OCI-LY7 (cell line): Measurements from ENCODE around the gene NAV2. TPM values are rescaled to one million over a fixed set of nuclear protein-coding genes. Genes with fewer than 3 reads are reported as not detected.

Source experiments
- BruUV-seq: library from RNA; stranded (reverse); fragments of 400-500 nt; replicated peaks from 2 replicates; lab custom pipeline; 2021; lab: Mats Ljungman, UMichigan
- CTCF ChIA-PET: fragments of 300-600 bp; sonication (Branson Sonifier 250); formaldehyde crosslinking; loops from one replicate; lab custom pipeline; 2022; ENCODE audit warnings: antibody characterized with exemption; ENCODE audit not compliant: unreplicated experiment; lab: Charles Lee
- POLR2A ChIA-PET: fragments of 300-600 bp; sonication (Branson Sonifier 250); formaldehyde crosslinking; loops from one replicate; lab custom pipeline; 2022; ENCODE audit warnings: antibody characterized with exemption; lab: Charles Lee
- DNase-seq: peaks from one replicate; pipeline ENCODE4 v3.0.0-alpha.2; 2015; ENCODE audit warnings: low spot score
- H2AFZ ChIP-seq: fragments of 200-600 bp; sonication (generic), shearing (Covaris generic); 2 replicates; pipeline ENCODE4 v1.6.1; 2014; ENCODE audit warnings: mild to moderate bottlenecking, antibody characterized with exemption, low read length, moderate library complexity
- H3K27ac ChIP-seq: fragments of 200-600 bp; sonication (generic); 2 replicates; pipeline ENCODE4 v1.5.1; 2014; ENCODE audit warnings: mixed run types, low read depth, mild to moderate bottlenecking, moderate library complexity, low read length, inconsistent platforms; ENCODE audit not compliant: poor library complexity, severe bottlenecking
- H3K36me3 ChIP-seq: fragments of 200-600 bp; sonication (generic); 2 replicates; pipeline ENCODE4 v1.6.1; 2014; ENCODE audit warnings: mild to moderate bottlenecking, antibody characterized with exemption, low read length, moderate library complexity, mixed read lengths; ENCODE audit not compliant: insufficient read depth
- H3K4me1 ChIP-seq: fragments of 200-600 bp; sonication (generic); 2 replicates; pipeline ENCODE4 v1.5.1; 2014; ENCODE audit warnings: mild to moderate bottlenecking, low read length; ENCODE audit not compliant: insufficient read depth, poor library complexity, severe bottlenecking
- H3K4me2 ChIP-seq: fragments of 200-600 bp; sonication (generic); 2 replicates; pipeline ENCODE4 v1.6.1; 2014; ENCODE audit warnings: mild to moderate bottlenecking, low read length
- H3K4me3 ChIP-seq: fragments of 200-600 bp; sonication (generic); 2 replicates; pipeline ENCODE4 v1.5.1; 2014; ENCODE audit warnings: mild to moderate bottlenecking, low read depth, low read length; ENCODE audit not compliant: poor library complexity, severe bottlenecking
- H3K79me2 ChIP-seq: fragments of 200-600 bp; sonication (generic); 2 replicates; pipeline ENCODE4 v1.6.1; 2016; ENCODE audit warnings: low read depth, mild to moderate bottlenecking, low read length, moderate library complexity, mixed read lengths; ENCODE audit not compliant: insufficient read depth
- H3K9me2 ChIP-seq: fragments of 200-600 bp; sonication (generic); 2 replicates; pipeline ENCODE4 v1.6.1; 2016; ENCODE audit warnings: mild to moderate bottlenecking, low read length, mixed read lengths; ENCODE audit not compliant: insufficient read depth
- H3K9me3 ChIP-seq: fragments of 200-600 bp; sonication (generic); 2 replicates; pipeline ENCODE4 v1.6.1; 2014; ENCODE audit warnings: mild to moderate bottlenecking, mixed run types, low read length, mixed read lengths
- H4K20me1 ChIP-seq: fragments of 200-600 bp; sonication (generic); 2 replicates; pipeline ENCODE4 v1.6.1; 2014; ENCODE audit warnings: mild to moderate bottlenecking, antibody characterized with exemption, low read length, moderate library complexity, mixed read lengths; ENCODE audit not compliant: insufficient read depth
- EZH2phosphoT487 ChIP-seq: fragments of 200-600 bp; sonication (generic); IDR thresholded peaks from 2 replicates; pipeline ENCODE4 v1.6.1; 2018; ENCODE audit warnings: low read depth, borderline replicate concordance, mild to moderate bottlenecking, mixed run types, antibody characterized with exemption, low read length, moderate library complexity, mixed read lengths
- intact Hi-C: fragments of 100-400 bp; cut with micrococcal nuclease; formaldehyde crosslinking; loops from one replicate; pipeline ENCODE4 v1.10.0; 2022; ENCODE audit not compliant: unreplicated experiment
- total RNA-seq, 2 experiments: library from RNA; depleted of rRNA in 1 of 2; stranded (reverse); fragments of >200 nt in 1 of 2; shearing (Covaris generic) in 1 of 2; gene quantifications; 2 replicates each; pipeline ENCODE4 v1.2.3, GENCODE V29; 2014 to 2022
- TF ChIP-seq, protein P1 (sequence below): fragments of 200-600 bp; sonication (generic); conservative IDR thresholded peaks from 2 replicates; pipeline ENCODE4 v1.5.1; 2014; ENCODE audit warnings: mild to moderate bottlenecking, antibody characterized with exemption, low read length, moderate library complexity, mixed read lengths

Gene NAV2
- total RNA-seq, 2 experiments from 2014 or later, result 0.06 to 0.68 TPM

DNA sequence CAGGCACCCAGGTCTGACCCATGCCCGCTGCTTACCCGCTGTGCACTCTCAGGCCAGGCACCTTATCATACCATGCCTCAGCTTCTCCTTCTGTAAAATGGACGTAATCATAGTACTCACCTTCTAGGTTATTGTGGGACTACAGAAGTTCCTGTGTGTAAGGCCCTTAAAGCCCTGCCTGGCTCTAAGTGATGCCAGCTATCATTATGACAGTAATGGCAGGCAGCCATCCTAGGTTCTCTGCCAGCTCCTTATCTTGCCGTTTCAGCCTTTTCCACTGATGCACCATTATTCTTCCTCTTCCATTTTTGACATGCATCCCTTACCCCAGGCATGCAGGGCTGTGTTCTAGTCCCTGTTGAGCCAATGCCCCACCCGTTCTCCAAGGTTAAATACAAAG lies 389.8 kb downstream of the NAV2 start:
- Histone ChIP-seq H3K79me2 (no peaks in the 10 kb centered on the region), H2AFZ (no peak overlapping the region), H3K9me3 (no peaks in the 10 kb centered on the region), H3K4me1 (no peaks in the 10 kb centered on the region), H3K27ac (no peak overlapping the region), H3K4me3 (no peak overlapping the region), H3K36me3 (no peaks in the 10 kb centered on the region), H3K9me2 (no peaks in the 10 kb centered on the region), H4K20me1 (no peaks in the 10 kb centered on the region), H3K4me2 (no peak overlapping the region)
- intact Hi-C loops, result no loop called here
- TF ChIP-seq, protein P1, sequence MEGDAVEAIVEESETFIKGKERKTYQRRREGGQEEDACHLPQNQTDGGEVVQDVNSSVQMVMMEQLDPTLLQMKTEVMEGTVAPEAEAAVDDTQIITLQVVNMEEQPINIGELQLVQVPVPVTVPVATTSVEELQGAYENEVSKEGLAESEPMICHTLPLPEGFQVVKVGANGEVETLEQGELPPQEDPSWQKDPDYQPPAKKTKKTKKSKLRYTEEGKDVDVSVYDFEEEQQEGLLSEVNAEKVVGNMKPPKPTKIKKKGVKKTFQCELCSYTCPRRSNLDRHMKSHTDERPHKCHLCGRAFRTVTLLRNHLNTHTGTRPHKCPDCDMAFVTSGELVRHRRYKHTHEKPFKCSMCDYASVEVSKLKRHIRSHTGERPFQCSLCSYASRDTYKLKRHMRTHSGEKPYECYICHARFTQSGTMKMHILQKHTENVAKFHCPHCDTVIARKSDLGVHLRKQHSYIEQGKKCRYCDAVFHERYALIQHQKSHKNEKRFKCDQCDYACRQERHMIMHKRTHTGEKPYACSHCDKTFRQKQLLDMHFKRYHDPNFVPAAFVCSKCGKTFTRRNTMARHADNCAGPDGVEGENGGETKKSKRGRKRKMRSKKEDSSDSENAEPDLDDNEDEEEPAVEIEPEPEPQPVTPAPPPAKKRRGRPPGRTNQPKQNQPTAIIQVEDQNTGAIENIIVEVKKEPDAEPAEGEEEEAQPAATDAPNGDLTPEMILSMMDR, result no peak
- TF ChIP-seq EZH2phosphoT487, result no peak
- no peak for DNase-seq
- ChIA-PET POLR2A (no interaction called here), CTCF (no interaction called here)
- no TSS peak for BruUV-seq

DNA sequence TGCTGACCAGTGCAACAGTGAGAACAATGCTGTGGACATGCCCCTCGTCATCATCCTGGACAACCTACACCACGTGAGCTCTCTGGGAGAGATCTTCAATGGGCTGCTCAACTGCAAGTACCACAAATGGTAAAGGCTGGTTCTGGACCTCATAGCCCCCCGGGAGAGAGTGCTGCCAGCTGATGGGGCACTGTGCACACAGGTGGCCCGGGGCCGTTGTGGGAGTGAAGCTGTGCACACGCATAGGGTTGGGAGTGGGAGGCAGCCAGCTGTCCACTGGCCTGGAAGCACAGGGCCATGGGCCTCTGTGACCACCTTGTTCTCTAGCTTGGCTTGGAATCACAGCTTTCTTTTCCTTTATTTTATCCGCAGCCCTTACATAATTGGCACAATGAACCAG lies 390.6 kb downstream of the NAV2 start:
- Histone ChIP-seq H3K4me3 (no peak overlapping the region), H3K4me2 (no peak overlapping the region), H3K27ac (no peak overlapping the region), H2AFZ (no peak overlapping the region), H3K9me3 (no peaks in the 10 kb centered on the region), H3K9me2 (no peaks in the 10 kb centered on the region), H3K36me3 (no peaks in the 10 kb centered on the region), H3K79me2 (no peaks in the 10 kb centered on the region), H3K4me1 (no peaks in the 10 kb centered on the region), H4K20me1 (no peaks in the 10 kb centered on the region)
- CTCF ChIA-PET, result interaction anchor here (0.8 kb wide), 1 partner anchor 156 kb away, joined by 3 read pairs; no protein-coding TSS in a partner anchor
- DNase-seq, result no peak
- intact Hi-C loops, result no loop called here
- TF ChIP-seq, protein P1, result no peak
- TF ChIP-seq EZH2phosphoT487, result no peak
- no TSS peak for BruUV-seq
- POLR2A ChIA-PET, result interaction anchor here (1.1 to 2.4 kb wide), 3 partner anchors 13 to 140 kb away, joined by 3 to 6 read pairs (median 5); no protein-coding TSS in a partner anchor

DNA sequence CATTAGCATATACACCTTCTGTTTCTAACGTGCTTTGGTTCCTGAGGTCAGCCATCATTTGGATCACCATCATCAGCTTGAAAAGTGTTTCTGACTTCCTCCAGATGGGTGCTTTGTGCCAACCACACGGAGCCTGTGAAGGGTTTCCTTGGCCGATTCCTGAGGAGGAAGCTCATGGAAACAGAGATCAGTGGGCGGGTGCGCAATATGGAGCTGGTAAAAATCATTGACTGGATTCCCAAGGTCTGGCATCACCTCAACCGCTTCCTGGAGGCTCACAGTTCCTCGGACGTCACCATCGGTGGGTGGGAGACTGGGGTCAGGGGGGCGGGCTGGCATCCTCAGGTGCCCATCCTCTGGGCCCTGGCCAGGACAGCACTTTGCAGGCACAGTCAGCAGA lies 392.8 kb downstream of the NAV2 start:
- BruUV-seq, result no TSS peak
- CTCF ChIA-PET, result no interaction called here
- no peak overlapping the region for H3K4me2 ChIP-seq
- H3K9me2 ChIP-seq, result no peaks in the 10 kb centered on the region
- POLR2A ChIA-PET, result interaction anchor here (0.7 to 1.2 kb wide), 2 partner anchors 8 to 10 kb away, joined by 3 to 4 read pairs; no protein-coding TSS in a partner anchor
- TF ChIP-seq, protein P1, result no peak
- no peak for TF ChIP-seq EZH2phosphoT487
- no peak for DNase-seq
- H3K4me1 ChIP-seq, result no peaks in the 10 kb centered on the region
- H3K79me2 ChIP-seq, result no peaks in the 10 kb centered on the region
- no peaks in the 10 kb centered on the region for H3K36me3 ChIP-seq
- H3K4me3 ChIP-seq, result no peak overlapping the region
- H4K20me1 ChIP-seq, result no peaks in the 10 kb centered on the region
- no peak overlapping the region for H2AFZ ChIP-seq
- no peak overlapping the region for H3K27ac ChIP-seq
- no peaks in the 10 kb centered on the region for H3K9me3 ChIP-seq
- intact Hi-C loops, result no loop called here
